Activated CD8-positive, alpha-beta memory T cell treated with anti-CD3 and anti-CD28 coated beads, Interleukin-2, amount 50 U/mL, for 48 hours (primary cell): ENCODE data around the gene SOSTDC1.
"Not testable (repeated sequence)": the region's sequence is repeated elsewhere in the genome, so short reads cannot be mapped to it uniquely, and the experiment has no call there.

Experiments
- DNase-seq: peaks from one replicate; pipeline ENCODE4 v3.0.0-alpha.2; 2020

Gene SOSTDC1

DNA sequence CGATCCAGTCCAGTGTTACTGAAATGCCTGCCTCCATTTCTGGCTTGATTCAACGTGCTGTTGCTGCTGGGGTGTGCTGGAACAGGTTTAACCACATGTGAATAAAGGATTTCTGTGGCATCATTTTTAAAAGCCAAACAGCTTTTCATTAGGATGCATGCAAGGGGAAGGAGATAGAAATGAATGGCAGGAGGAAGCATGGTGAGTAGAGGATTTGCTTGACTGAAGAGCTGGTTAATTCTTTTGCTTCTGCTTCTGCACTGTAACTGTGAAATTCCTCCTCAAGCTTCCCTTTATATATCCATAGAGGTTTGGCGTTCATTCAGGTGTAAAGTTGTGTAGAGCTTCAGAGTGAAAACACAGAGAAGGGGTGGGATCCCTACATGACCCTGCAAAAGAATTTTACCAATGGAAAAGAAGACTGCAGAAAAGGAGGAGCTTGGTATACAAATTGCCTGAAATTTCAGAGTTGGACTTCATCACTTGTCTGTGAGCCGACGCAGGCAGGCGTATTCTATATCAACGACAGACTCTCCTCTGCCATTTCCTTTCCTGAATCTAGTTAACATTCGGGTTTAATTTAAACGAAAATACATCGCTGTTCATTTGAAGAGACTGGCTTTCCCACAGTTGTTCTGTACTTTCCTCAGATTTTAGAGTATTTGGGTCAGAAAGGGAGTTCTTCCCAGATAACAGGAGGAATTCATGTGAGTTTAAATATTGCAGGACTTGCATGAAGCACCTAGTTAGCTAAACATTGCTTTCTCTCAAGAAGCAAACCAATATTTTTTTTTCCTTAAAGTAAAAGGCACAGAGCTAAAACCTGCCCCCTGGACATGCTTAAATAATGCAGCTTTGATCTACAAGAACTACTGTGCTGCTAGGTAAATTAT, at the start of gene SOSTDC1:
Gene SOSTDC1 (minus strand): TSS at position 270 of the 893 bp plus-strand sequence. CDS start 70 bp downstream, at position 200.
- no peak for DNase-seq

DNA sequence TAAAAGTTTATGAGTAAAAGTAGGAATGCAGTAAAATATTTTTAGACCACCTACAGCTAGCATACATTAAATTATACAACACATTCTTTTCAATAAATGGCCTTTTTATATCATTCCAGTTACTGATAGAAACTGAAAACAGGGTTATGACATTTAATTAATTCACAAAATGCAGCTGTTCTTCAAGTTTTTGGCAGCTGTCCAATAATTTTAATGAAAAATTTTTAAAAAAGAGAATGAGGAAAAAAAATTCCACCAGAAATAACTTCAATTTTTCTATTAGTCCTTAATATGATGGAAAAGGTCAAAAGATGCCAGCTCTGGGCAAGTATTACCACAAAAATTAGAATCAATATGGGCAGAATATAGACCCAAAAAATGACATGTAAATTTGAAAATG, 49.2 kb upstream of the SOSTDC1 start:
- DNase-seq = no peak

DNA sequence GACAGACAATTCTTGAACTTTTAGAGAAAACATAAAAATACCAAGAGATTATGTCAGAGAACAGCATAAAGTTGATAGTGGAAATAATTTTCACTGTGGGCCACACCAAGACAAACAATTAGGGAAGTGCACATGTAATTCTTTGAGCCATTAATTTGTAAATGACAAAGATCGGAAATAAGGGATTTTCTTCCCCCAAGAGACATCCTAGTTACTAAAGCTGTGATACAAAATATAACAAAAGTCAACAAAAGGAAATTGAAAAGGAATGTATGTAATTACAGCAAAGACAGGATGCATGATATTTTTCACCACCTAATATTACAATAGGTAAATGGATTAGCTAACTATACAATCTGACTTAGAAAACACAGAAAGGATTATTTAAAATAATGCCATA, 48.7 kb upstream of the SOSTDC1 start:
- no peak for DNase-seq

- no peak for DNase-seq
Measured at GRCh38 chr7:16512097-16512496, 46.6 kb upstream of the SOSTDC1 start.

DNA sequence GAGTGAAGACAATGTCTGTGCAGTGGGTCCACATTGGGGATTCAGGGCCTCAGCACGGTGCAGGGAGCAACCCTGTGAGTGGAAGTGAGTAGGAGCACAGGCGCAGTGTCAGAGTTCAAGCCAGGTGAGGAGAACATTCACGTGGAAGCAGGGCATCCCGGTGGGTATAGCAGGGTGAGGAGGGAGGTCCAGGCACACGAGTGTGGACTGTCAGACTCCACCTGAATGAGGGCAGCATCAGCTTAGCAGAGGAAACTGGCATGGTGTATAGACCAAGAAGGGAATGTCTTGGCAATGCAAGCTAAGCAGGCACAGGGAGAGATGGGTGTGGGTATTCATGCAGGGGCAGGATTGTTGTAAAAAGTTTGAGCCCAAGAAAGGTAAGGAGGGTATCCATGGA, 45.8 kb upstream of the SOSTDC1 start:
- DNase-seq = no peak

GRCh38 chr7:16509829-16510228, 44.3 kb upstream of the SOSTDC1 start:
- DNase-seq = no peak

- not testable (repeated sequence) for DNase-seq
Measured at GRCh38 chr7:16506422-16506821, 40.9 kb upstream of the SOSTDC1 start.

DNA sequence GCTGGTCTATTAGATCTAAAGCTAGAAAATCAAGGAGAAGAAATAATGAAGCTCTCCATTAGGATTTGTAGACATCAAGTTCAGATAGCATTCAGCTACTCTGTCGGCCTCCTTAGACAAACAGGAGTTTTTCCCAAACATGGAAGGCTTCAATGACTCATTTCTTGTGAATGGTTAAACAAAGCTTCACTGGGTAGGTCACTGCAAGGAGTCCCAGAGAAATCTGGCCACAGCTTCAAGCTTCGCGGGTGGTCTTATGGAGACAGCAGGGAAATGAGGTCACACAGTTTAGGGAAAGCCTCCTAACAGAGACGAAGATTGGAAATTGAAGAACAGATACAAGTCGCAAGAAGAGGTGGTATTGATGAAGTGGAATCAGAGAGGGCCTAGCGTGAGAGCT, 38.5 kb upstream of the SOSTDC1 start:
- DNase-seq = no peak

GRCh38 chr7:16502303-16502702, 36.8 kb upstream of the SOSTDC1 start:
- no peak for DNase-seq

DNA sequence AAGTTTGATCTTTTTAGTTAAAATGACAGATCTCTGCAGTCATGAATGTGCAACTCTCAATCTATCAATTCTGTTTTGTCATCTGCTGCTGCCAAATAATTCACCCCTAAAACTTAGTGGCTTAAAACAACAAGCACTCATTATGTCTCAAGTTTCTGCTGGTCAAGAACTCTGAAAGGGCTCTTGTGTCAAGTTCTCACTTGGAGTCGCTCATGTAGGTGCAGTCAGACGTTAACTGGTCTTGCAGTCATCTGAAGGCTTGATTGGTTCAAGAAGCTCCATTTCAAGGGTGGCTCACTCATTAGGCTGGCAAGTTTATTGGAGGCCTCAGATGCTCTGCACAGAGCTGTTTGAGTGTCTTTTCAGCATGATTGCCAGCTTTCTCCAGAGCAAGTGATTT, 32.6 kb upstream of the SOSTDC1 start:
- DNase-seq = no peak

DNA sequence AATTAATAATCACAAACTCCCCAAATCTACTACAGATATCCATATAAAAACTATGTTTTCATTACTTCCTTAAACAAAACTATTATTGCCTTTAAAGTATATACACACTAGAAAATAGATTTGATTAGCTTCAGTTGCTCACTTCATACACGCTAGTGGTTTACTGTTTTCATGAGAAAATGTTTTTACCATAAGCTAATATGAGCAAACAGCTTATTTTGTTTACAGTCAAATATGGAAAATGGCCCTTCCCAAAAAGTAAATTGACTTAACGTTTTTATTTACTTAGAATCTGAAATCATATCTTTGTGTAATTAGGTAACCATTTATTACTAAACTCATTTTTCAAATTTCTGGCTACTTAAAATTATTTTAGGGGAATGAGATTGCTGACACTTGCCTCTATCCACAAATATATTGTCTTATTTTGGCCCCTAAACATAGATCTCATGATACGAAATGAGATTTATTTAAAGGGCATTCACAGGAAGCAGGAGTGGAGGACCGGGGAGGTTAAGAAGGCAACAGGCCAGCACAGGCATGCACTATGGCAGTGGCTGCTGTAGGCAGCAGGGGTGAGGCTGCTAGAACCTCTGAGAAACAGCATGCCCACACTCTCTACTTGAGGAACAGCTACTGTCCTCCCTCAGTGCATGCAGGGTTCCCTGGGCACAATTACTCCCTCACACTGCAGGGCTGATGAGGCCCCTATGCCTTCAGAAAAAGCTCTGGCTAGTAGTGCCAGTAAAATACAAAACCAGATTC, 29.6 kb upstream of the SOSTDC1 start:
- no peak for DNase-seq

DNA sequence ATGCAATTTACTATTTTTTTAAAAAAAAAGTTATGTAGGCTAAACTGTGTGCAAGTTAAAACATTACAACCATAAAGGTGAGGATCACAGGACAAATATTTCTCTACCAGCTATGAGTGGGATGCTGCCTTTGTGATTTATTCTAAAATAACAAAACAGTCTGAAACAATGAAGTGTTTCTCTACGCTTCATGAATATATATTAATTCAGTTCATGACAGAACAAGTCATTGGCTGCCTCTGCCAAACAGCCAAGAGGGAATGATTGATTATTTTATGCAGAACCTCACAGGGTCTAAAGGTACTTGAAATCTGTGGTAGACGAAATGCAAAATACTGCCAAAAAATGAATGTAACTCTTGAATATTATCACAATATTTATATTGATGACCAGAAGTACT, 29.0 kb upstream of the SOSTDC1 start:
- no peak for DNase-seq

DNA sequence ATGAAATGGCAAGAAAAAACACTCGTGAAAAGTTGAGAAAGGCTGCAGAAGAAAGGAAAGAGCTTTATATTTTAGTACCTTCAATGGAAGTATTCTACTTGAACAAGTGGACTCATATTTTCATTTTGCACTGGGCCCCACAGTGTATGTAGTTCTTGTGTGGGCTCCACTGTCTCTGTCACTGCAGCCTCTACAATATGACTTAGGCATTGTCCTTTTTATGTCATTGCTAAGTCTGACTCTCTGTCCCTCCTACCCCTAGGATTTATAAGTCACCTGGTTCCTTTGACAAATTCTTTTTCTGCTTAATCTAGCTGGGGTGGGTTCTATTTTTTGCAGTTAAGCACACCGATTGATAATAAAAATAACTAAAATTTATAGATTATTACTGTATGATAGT, 27.7 kb upstream of the SOSTDC1 start:
- DNase-seq = no peak

DNA sequence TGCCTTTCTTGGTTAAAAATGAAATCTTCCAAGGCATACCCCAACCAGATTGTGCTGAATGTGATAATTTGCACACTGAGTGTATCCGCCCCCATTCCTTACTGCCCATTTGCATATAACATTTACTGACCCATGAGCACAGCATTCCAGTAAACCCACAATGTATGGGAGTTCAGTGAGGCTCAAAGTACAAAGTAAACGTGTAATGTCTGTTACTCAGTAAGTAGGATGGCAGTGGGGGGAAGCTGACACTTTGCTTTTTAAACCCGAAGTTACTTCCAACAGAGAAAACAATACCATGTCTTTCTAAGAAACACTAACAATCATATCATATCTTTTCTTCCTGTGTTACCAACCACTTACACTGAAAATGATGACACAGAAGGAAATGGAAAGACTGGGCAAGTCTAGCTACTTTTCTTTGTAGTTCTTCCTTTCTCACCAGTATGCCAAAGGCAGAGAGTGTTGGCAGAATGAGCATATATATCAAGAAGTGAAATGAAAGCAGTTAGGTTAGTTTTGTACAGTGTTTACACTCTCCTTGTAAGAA, 27.1 kb upstream of the SOSTDC1 start:
- DNase-seq = no peak

DNA sequence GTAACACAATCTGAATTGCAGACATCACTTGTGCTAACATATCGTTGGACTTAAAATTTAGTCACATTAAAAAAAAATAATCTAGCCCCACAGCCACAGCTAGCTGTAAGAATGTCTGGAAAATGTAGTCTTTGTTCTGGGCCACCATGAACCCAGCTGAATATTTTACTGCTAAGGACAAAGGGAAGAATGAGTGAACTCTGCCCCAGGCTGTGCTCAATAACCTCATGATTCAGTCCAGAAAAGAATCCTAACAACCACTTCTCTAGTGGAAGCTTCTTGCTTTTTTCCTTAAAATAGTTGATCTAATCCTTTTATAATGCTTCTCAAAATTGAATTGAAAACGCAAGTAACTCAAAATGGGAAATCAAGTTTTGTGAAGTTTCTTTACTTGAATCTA, 25.6 kb upstream of the SOSTDC1 start:
- DNase-seq = no peak

GRCh38 chr7:16484453-16485158, 19.1 kb upstream of the SOSTDC1 start:
- DNase-seq = no peak

DNA sequence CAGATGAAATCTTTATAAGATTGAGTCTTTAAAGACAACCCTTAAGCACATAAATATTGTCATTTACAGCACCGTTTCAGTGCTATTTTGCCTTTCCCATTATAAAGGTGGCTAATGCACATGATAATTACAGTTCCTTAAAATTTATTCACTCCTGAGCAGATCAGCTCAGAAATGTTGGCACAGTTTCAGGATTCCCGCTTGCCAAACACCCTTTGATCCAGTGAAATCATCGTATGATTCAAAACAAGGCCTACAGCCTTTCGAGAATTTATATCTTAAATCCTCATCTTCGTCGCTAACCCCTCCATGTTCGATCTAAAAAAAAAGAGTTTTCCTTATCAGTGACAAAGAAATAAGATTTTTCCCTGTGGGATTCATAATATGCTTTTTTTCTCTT, 14.1 kb upstream of the SOSTDC1 start:
- DNase-seq = no peak

GRCh38 chr7:16479161-16479560, 13.6 kb upstream of the SOSTDC1 start:
- DNase-seq = no peak

GRCh38 chr7:16471933-16472332, 6.4 kb upstream of the SOSTDC1 start:
- DNase-seq = no peak

DNA sequence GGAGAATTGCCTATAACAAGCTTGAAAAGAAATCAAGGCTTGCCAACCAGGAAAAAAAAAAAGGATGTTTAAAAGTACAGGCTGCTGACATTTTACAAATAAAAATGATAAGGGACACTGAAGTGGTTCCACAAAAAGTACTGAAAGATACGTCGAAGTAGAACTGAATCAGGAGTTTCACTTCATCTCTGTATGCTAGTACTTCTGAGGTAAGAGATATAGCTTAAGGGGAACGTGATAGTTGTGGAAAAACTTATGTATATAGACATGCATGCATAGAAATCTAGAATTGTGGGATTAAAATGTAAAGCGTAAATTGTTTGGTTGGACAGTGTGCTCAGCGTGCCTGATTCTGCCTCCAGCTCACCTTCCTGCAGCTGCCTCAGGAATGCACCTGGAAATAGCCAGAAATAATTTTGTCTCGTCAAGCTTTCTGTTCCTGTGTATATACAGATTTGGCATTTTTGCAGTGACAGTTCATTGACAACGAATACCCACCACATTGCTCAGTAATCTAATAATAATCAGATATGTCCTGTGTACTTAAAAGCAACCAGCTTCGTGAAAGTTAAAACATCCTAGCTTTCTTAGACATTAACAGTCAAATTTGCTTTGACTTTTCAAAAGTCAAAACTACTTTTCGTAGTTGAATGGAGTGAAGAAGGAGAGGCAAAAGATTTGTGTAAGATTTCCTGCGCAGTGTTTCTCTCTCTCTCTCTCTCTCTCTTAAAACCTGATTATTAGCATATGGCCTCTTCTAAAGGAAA, 1.4 kb downstream of the SOSTDC1 start:
- no peak for DNase-seq

DNA sequence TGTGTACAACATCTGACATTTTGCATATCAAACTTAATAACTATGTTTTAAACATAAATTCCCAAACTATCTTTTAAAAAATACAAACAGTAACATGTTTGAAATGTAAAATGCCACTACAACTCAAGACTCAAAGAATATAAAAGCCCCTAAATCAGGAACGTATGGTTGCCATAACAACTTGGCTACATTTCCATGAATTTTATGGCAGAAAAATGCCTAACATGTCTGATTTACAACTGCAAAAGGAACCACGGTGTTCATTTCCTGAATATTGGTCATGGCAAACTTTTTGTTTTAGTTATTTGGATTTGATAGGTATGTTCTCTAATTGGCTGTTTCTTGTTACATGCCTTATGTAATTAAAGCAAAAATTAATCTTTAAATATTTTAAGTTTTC, 2.0 kb downstream of the SOSTDC1 start:
- DNase-seq = no peak

GRCh38 chr7:16462431-16462889, 3.1 kb downstream of the SOSTDC1 start:
- no peak for DNase-seq
